ENCODE data around the gene H1-8.

Gene H1-8

GRCh38 chr3:129596194-129597086 is 53.5 kb downstream of the H1-8 start:
- peak; percentile 75 for DNase-seq

- DNase-seq: no peak
Observed at GRCh38 chr3:129597087-129597999, 54.4 kb downstream of the H1-8 start.

- no peak for DNase-seq
Observed at GRCh38 chr3:129598000-129598381, 55.0 kb downstream of the H1-8 start.

GRCh38 chr3:129598484-129598883 is 55.5 kb downstream of the H1-8 start:
- DNase-seq: no peak

GRCh38 chr3:129599073-129599472 is 56.1 kb downstream of the H1-8 start:
- DNase-seq: no peak

GRCh38 chr3:129599607-129600006 is 56.6 kb downstream of the H1-8 start:
- DNase-seq: peak; percentile 96

- no peak for DNase-seq
Observed at GRCh38 chr3:129600348-129600747, 57.4 kb downstream of the H1-8 start.

Measured in suppressor macrophage treated with lipopolysaccharide for 4 hours (primary cell).